GM12874 (cell line): ENCODE measurements around the gene CREB3L2.

ENCODE experiments used
- CTCF ChIP-seq: IDR thresholded peaks from 2 replicates; pipeline ENCODE4 v1.5.1; 2011; ENCODE audit warnings: low read depth, mild to moderate bottlenecking, control low read depth, low read length, moderate library complexity; ENCODE audit not compliant: insufficient read depth

CREB3L2 gene

GRCh38 chr7:137839903-137840779 lies 161.7 kb downstream of the CREB3L2 start:
- no peak for TF ChIP-seq CTCF

- TF ChIP-seq CTCF, result no peak
Measured at GRCh38 chr7:137838706-137839315, 163.1 kb downstream of the CREB3L2 start.

- no peak for TF ChIP-seq CTCF
Measured at GRCh38 chr7:137836541-137836940, 165.3 kb downstream of the CREB3L2 start.

GRCh38 chr7:137836113-137836509 lies 165.8 kb downstream of the CREB3L2 start:
- TF ChIP-seq CTCF, result no peak

- no peak for TF ChIP-seq CTCF
Measured at GRCh38 chr7:137835486-137836112, 166.3 kb downstream of the CREB3L2 start.

- TF ChIP-seq CTCF, result no peak
Measured at GRCh38 chr7:137834552-137834951, 167.3 kb downstream of the CREB3L2 start.

- TF ChIP-seq CTCF, result no peak
Measured at GRCh38 chr7:137832382-137832781, 169.5 kb downstream of the CREB3L2 start.
